ENCODE data around the gene UGCG.
"Not testable (repeated sequence)": the region's sequence is repeated elsewhere in the genome, so short reads cannot be mapped to it uniquely, and the experiment has no call there.

Gene UGCG

GRCh38 chr9:111957856-111958631 lies 61.4 kb downstream of the UGCG start:
- DNase-seq = peak in 1 of 5 donors; percentile 36

GRCh38 chr9:111959468-111960359 lies 63.1 kb downstream of the UGCG start:
- DNase-seq = no peak

GRCh38 chr9:111960485-111960884 lies 63.9 kb downstream of the UGCG start:
- not testable (repeated sequence) for DNase-seq

- DNase-seq = no peak
Measured at GRCh38 chr9:111961009-111961408, 64.4 kb downstream of the UGCG start.

- DNase-seq = no peak
Measured at GRCh38 chr9:111961575-111961974, 65.0 kb downstream of the UGCG start.

- no peak for DNase-seq
Measured at GRCh38 chr9:111962021-111962420, 65.4 kb downstream of the UGCG start.

GRCh38 chr9:111963995-111964394 lies 67.4 kb downstream of the UGCG start:
- DNase-seq = no peak

- no peak for DNase-seq
Measured at GRCh38 chr9:111965566-111966019, 69.0 kb downstream of the UGCG start.

GRCh38 chr9:111966124-111966723 lies 69.6 kb downstream of the UGCG start:
- no peak for DNase-seq

- no peak for DNase-seq
Measured at GRCh38 chr9:111966861-111967291, 70.3 kb downstream of the UGCG start.

- no peak for DNase-seq
Measured at GRCh38 chr9:111967621-111968020, 71.0 kb downstream of the UGCG start.

GRCh38 chr9:111969061-111969460 lies 72.4 kb downstream of the UGCG start:
- no peak for DNase-seq

GRCh38 chr9:111969622-111970021 lies 73.0 kb downstream of the UGCG start:
- DNase-seq = no peak

- no peak for DNase-seq
Measured at GRCh38 chr9:111970827-111971226, 74.2 kb downstream of the UGCG start.

- DNase-seq = no peak
Measured at GRCh38 chr9:111974092-111974681, 77.6 kb downstream of the UGCG start.

GRCh38 chr9:111975709-111976108 lies 79.1 kb downstream of the UGCG start:
- peak in 1 of 5 donors; percentile 24 for DNase-seq

GRCh38 chr9:111978616-111979015 lies 82.0 kb downstream of the UGCG start:
- no peak for DNase-seq

GRCh38 chr9:111979561-111979960 lies 82.9 kb downstream of the UGCG start:
- DNase-seq = no peak

- no peak for DNase-seq
Measured at GRCh38 chr9:111980398-111980797, 83.8 kb downstream of the UGCG start.

- DNase-seq = no peak
Measured at GRCh38 chr9:111983484-111983908, 86.9 kb downstream of the UGCG start.

GRCh38 chr9:111984086-111984802 lies 87.6 kb downstream of the UGCG start:
- no peak for DNase-seq

All from T-helper 1 cell (primary cell).